ENCODE measurements around the gene ANKRD49. TPM values are rescaled to one million over a fixed set of nuclear protein-coding genes. Genes with fewer than 3 reads are reported as not detected.

ANKRD49 gene
- total RNA-seq, 1 experiment from 2014 or later = 12.7 TPM

GRCh38 chr11:94549146-94549545 is 55.4 kb downstream of the ANKRD49 start:
- no peaks in the 10 kb centered on the region for H3K36me3 ChIP-seq (ENCODE audit: low read depth)
- BruUV-seq (replicated peaks) = no TSS peak
- peaks cover 7% of the 10 kb centered on the region for H3F3A ChIP-seq (ENCODE audit: insufficient read depth, low read depth)
- intact Hi-C loops (cut with micrococcal nuclease; ENCODE audit: unreplicated experiment) = no loop called here
- no peaks in the 10 kb centered on the region for H3K27me3 ChIP-seq (ENCODE audit: insufficient read depth, low read depth)
- H3K4me3 ChIP-seq = no peak overlapping the region
- no peaks in the 10 kb centered on the region; the same call in 1 of the 2 replicates for H4K20me1 ChIP-seq (ENCODE audit: insufficient read depth)
- H3K79me2 ChIP-seq (ENCODE audit: low read depth) = peaks cover 34% of the 10 kb centered on the region
- H3K4me1 ChIP-seq (replicated peaks; ENCODE audit: insufficient read depth) = peaks cover 35% of the 10 kb centered on the region
- H3K27ac ChIP-seq = no peak overlapping the region
- TF ChIP-seq, protein P1, sequence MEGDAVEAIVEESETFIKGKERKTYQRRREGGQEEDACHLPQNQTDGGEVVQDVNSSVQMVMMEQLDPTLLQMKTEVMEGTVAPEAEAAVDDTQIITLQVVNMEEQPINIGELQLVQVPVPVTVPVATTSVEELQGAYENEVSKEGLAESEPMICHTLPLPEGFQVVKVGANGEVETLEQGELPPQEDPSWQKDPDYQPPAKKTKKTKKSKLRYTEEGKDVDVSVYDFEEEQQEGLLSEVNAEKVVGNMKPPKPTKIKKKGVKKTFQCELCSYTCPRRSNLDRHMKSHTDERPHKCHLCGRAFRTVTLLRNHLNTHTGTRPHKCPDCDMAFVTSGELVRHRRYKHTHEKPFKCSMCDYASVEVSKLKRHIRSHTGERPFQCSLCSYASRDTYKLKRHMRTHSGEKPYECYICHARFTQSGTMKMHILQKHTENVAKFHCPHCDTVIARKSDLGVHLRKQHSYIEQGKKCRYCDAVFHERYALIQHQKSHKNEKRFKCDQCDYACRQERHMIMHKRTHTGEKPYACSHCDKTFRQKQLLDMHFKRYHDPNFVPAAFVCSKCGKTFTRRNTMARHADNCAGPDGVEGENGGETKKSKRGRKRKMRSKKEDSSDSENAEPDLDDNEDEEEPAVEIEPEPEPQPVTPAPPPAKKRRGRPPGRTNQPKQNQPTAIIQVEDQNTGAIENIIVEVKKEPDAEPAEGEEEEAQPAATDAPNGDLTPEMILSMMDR (conservative IDR thresholded peaks at IDR 0.05) = no peak
- TF ChIP-seq EZH2 (IDR thresholded peaks at IDR 0.05; ENCODE audit: low read depth) = no peak
- no peak overlapping the region for H2AFZ ChIP-seq
- POLR2A ChIA-PET (ENCODE audit: unreplicated experiment) = no interaction called here
- 0 out of 2 replicates have a peak overlapping the region, but pooled peaks have one; percentile 5 for H3K4me2 ChIP-seq
- H3K9me3 ChIP-seq (ENCODE audit: insufficient read depth, low read depth) = no peaks in the 10 kb centered on the region
- no peak for DNase-seq
- CTCF ChIA-PET = no interaction called here
- no peaks in the 10 kb centered on the region for H3K9me2 ChIP-seq (ENCODE audit: insufficient read depth)

Small RNAs within 50 kb of the gene (microRNA-seq; reads per million reads assigned to microRNA genes)
- gene MIR548L (ENCODE audit: borderline number of aligned reads, borderline replicate concordance) = 10.8 reads per million, percentile 19 among the genes with 10 or more reads in this experiment

Other genes with a start within 250 kb of the ANKRD49 start
- gene IZUMO1R, start 189.4 kb upstream of the ANKRD49 start, total RNA-seq (2021) = not detected in 2 replicates
- gene GPR83, start 92.6 kb upstream of the ANKRD49 start, total RNA-seq (2021) = not detected in 2 replicates
- gene MRE11, start 140 bp upstream of the ANKRD49 start, total RNA-seq (2021) = 40.3 and 41.1 TPM in 2 replicates
- gene C11orf97, start 18.5 kb downstream of the ANKRD49 start, total RNA-seq (2021) = not detected in 2 replicates
- gene FUT4, start 49.9 kb downstream of the ANKRD49 start, total RNA-seq (2021) = 1.9 and 2.0 TPM in 2 replicates
- gene PIWIL4, start 73.4 kb downstream of the ANKRD49 start, total RNA-seq (2021) = 0.26 and 0.33 TPM in 2 replicates

Measured in PC-9 (cell line).